Anterior cingulate cortex (tissue), 58 donors: ENCODE data around the gene PDE11A.
"Not testable (repeated sequence)": the region's sequence is repeated elsewhere in the genome, so short reads cannot be mapped to it uniquely, and the experiment has no call there.

Experiments
- DNase-seq, 58 donors: peaks; one replicate each; lab custom pipeline; 2025; lab: John Stamatoyannopoulos, UW

PDE11A gene

DNA sequence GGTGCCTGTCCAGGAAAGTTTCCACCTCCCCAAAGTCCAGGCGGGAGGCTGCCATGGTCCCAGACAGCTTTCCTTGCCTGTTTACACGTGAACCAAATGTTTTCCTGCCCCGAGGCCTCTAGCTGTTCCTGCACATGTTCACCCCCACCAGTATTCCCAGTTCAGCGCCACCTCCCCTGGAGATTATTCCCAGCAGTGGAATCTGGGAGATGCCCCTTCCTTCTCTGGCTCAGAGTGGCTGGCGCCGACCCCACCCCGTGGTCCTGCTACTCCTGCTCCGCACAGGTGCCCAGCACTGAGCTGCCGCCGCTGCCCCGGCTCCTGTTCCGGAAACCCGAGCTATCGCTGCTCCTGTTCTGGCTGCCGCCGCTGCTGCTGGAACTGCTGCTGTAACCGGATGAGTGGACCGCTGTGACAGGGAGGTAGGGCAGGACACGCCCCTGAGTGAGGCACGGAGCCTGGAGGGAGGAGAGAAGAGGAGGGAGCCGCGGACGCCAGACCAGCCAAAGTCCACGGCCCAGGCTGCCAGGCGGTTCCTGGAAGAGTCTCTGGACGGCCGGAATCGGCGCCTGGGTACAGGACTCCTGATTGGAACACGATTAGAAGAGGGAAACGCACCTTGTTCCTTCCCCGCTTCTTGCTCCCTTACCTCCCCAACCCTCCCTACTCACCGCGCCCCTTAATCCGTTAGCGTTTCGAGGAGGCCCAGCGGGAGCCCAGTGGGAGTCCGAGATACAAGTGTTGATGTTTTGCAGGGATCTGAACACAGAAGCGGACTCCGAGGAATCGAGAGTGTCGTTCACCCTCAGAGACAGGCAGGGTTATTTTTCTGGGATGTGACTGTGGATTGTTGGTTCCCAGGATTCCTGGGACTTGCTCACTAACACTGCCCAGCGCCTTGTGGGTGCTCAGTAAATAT is at the start of gene PDE11A:
Gene PDE11A, minus strand, starts transcription at position 395 of the 919 bp plus-strand sequence. Its CDS starts 340 bp downstream, at position 55.
- peak in 32 of 58 donors; percentile 1 to 36 (median 8) for DNase-seq

DNA sequence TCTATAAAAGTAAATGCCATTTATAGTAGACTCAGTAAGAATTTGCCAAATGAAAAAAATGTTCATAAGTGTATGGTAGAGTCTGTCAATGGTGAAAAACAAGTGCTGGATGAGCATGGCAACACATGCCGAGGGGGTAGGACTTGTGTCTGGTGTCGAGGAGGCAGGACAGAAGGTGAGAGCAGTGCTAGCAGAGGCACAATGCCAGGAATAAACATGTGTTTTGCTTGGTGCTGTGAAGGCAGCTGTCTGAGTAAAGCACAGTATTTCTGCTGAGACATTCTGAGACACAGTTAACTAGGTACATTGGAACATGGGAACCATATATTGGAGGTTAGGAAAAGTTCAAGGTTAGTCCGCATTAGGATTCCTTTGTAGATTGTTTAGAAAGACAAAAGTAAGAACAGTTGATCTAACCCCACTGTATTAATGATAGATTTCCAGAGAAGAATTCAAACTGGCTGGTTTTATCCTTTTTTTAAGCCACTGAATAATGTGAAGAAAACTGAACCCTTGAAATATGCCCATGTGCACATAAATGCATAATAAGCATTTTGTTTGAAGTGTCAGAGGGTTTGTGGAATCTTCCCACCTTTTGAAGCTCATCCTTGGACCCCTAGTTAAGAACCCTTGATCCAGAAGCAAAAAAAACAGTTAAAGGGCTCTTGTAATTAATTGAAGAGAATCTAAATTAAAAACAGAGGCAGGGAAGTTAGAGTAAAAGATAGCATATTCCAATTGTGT is 46.8 kb upstream of the PDE11A start:
- no peak for DNase-seq

DNA sequence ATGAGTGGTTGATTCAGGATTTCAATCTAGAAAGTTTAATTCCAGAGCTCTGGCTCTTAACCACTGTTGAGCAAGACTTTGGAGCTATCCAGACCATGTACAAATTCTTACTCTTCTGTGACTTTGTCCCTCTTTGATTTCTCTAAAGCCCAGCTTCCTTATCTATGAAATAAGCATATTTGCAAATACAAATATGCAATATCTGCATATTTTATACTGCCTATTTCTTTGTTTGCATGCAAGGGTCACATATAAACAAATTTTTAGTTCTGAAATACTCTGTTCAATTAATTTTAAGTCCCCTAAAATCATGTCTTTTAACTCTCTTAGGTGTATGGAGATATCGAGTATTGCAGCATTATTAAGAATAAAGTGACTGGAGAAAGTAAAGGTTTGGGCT is 45.1 kb upstream of the PDE11A start:
- DNase-seq = no peak

DNA sequence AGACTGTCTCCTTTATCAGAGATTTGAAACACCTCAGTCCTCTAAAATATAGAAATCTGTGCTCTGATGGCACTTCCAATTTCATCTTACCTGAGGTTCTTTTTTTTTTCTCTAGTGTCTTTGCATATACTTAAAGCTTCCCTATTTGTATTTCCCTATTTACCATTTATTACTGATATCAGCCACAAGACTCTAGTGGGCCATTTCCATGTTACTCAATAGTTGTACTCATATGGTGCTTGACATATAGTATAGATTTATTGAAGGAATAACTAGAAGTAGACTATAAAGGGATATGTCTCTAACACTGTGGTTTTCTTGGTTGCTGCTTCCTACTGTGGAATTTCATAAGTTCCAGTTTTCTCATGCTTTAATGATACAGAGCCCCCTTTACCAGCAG is 42.7 kb upstream of the PDE11A start:
- DNase-seq = no peak

DNA sequence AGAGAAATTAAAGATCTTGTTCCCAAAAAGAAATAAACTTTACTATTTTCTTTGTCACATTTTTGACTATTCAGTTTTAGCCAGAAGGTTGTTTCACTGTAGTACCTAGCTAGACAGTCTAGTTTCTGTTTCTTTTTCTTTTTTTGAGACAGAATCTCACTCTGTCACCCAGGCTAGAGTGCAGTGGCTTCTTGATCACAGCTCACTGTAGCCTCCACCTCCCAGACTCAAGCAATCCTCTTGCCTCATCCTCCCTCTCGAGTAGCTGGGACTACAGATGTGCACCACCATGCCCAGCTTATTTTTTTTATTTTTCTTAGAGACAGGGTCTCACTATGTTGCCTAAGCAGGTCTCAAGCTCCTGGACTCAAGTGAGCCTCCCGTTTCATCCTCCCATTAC is 41.9 kb upstream of the PDE11A start:
- DNase-seq = no peak

DNA sequence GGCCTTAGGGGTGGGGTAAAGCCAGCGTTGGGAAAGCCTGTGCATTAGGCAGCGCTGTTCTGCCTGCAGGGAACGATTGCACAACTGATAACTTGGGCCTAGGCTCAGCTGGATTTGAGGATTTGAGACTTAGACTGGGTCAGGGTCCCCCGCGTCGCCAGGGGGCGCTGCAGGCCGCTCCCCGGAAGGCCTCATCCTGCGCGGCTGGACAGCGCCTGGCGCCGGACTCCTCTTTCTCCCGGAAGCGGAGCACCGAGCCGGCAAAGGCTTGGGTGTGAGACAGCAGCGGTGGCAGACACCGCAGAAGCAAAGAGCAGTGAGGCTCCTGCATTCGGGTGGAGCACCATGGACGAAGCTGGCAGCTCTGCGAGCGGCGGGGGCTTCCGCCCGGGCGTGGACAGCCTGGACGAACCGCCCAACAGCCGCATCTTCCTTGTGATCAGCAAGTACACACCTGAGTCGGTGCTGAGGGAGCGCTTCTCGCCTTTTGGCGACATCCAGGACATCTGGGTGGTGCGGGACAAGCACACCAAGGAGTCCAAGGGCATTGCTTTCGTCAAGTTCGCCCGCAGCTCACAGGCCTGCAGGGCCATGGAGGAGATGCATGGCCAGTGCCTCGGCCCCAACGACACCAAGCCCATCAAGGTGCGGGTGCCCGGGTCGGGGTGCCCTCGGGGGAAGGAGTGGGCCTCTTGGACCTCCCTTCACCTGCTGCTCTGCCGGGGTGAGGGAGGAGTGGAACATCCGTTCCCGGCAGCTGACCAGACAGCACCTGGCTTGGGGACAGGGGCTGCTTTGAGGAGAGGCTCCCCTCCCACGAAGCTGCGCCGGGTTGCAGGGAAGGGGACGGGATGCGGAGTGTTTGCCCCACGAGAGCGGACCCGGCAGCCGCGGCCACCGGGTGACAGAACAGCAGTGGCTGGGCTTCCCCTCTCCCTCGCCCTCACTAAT is 39.9 kb upstream of the PDE11A start, which contains the start of gene RBM45:
Gene RBM45, plus strand, starts transcription at position 236 of the 951 bp plus-strand sequence. Its CDS starts 110 bp downstream, at position 346.
- peak; percentile 31 to 88 (median 76) for DNase-seq

DNA sequence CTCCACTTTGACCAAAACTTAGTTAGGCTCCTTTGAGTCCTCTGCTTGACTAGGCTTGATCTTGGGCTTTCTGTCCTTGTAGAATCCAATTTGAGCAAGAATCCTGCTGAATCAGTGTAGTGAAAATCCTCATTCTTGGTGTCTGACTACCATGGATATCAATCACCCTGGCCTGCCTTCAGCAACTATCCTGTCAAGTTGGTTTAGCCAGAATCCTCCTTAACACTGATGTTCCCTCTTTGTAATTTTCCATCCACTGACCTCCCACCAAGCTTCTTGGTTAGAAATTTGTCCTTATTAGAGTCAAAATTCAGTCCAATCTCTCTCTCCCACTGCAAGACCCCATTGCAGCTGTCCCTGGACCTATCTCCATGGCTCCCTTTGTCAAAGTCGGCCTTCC is 39.2 kb upstream of the PDE11A start:
- no peak for DNase-seq

DNA sequence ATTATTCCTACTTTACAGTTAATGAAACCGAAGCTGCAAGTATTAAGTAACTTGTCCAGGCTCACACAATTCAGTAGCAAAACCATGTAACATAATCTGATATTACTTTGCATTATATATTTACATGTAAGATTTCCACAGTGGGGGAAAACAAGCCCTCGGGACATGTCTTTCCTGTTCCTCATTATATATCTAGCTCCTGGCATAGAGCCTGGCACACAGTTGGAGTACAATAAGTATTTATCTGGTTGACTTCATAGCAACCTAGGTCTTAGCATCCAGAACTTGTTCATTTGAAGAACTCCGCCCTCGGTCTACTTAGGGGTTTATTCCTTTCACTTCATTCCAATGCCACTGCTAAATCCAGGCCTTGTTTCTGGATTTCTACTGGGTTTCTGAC is 38.1 kb upstream of the PDE11A start:
- no peak for DNase-seq

DNA sequence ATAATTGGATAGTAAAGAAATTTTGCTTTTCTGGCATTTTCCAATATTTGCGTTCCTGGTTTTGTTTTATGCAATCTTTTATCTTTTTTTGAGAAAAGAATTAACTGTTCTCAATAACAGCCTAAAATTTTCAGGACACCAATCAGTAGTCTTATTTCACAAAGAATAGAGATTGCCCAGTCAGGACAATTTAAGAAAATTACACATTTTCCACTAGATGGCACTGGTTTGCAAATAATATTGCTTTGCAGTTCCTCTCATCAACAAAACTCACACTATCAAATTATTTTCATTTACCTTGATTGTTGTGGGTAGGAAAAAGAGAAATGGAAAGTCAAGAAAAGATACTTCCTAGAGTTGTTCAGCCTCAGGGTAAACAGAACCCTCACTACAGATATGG is 37.2 kb upstream of the PDE11A start:
- peak in 2 of 58 donors; percentile 12 to 24 for DNase-seq

DNA sequence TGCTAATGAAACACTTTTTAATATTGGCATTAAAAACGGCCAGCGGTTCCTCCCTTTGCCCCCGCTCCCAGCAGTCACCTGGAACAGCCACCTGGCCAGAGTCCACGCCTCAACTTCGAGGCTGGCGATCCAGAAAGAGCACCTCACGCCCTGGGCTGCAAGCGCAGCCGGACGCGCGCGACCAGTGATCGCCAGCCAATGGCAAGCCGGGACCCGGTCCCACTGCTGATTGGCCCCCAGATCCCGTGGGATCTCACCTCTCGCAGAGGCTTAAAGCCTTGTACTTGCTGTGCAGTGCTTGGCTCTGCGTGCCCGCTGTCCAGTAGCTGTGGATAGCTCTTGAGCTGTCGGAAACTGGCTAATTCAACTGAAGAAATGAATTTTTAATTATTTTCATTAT is 35.6 kb upstream of the PDE11A start:
- no peak for DNase-seq

DNA sequence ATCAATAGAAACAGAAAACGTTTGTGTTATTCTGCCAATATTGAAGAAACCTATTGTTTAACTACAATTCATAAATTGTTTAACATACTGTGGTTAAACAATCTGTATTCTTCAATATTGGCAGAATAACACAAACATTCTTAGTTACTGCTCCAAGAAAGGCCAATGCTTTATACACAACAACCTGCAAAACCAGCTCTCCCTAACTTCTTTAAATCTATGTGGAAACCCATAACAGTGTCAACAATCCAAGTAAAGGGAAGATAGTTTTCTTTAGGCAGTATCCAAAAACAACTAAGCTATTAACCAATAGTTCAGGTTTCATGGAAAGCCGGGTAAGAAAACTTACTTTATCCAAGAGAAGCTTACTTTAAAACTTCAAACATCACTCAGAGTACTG is 33.5 kb upstream of the PDE11A start:
- no peak for DNase-seq

DNA sequence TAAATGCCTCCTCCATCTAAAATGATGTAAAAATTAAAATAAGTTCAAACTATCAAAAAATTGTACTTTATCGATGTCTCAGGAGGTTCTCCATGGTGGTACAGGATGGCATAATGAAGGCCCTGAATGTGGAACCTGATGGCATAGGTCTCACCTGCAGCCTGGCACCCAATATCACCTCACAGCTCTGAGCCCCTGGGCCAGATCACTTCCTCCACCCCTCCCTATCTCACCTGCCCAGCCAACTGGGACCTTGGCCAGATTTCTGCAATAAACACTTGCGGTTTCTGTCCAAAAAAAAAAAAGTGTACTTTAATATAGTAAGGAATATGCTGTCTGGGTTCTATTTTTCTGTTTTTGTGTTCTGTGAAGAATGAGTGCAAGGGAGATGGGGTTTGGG is 33.0 kb upstream of the PDE11A start:
- DNase-seq = no peak

DNA sequence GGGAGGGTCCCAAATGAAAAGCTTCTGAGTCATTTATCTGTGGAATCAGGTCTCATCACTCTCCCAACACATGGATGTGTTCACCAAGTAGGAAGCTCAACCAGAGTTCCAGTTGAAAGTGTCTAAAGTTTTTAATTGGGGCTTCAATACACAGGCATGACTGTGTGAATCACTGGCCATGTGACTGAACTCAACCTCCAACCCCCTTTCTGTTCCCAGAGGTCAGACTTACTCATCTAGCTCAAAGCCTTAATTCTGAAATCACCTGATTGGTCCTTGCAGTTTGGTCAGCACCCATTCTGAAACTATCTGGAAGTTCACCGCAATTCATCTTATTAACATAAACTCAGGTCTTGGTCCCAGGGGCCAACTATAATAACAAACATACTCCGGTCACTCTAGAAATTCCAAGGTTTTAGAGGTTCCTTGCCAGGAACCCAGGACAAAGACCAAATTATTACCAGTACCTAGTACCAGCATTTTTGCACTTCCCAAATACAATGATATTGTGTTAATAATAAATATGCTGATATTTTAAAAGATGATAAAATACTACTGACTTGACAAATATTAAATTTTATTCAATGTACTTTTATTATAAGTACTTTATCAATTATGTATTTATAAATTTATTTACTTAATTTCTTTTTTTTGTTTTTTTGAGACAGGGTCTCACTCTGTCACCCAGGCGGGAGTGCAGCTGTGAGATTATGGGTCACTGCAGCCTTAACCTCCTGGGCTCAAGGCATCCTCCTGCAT is 28.9 kb upstream of the PDE11A start:
- no peak for DNase-seq

DNA sequence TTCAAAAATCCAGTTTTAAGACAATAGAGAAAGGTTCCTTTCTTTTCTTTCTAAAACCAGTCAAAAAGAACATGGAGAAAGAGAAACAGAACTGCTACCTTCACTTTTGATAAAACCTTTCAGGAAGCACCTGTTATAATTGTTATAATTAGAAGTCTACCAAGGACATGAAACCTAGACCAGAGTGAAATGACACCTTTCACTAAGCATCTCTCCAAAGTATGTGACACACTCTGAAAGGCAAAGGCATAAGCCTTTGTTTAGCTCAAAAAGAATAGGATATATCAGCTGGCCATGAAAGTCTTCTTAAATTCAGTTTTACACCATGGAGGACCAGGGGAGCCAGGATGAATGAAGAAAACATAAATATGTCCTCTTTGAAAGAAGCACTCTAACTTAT is 20.9 kb upstream of the PDE11A start:
- DNase-seq = no peak

DNA sequence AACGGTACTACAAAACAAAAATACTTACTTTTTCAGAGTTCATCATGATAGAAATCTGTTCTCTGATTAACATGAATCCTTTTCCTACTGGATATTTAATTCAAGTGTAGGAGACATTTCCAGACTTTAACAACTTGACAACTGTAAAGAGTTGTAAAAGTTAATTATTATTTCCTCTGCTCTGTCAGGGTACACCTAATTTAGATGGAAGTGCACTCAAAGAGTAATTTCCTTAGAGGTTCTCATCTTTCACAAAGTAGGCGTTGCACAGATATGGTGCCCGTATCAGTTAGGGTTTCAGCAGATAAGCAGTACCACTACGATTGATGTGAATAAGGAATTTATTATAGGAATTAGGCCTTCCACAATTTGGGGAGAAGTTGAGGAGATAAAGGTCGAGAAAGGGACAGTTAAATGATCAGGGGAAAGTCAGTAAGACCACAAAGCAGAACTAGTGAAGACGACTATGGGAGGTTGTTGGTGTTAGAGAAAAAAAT is 16.2 kb upstream of the PDE11A start:
- DNase-seq = no peak

DNA sequence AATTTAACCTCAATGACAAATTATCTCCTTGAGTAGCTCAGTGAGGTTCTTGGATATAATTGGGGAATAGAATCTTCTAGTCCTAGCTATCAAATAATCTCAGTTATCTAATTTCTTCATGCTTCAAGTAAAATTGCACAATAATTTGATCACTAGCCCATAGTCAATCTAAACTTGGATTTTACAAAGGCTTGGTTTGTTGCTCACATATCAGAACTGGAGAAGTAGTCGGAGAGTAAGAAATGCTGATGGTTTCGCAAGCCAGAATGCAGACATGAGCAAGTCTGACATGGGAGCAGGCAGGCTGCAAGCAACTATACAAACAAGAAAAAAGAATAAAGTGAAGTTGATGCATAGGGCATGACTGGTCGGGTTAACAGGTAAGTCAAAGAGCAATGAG is 11.7 kb upstream of the PDE11A start:
- no peak for DNase-seq

DNA sequence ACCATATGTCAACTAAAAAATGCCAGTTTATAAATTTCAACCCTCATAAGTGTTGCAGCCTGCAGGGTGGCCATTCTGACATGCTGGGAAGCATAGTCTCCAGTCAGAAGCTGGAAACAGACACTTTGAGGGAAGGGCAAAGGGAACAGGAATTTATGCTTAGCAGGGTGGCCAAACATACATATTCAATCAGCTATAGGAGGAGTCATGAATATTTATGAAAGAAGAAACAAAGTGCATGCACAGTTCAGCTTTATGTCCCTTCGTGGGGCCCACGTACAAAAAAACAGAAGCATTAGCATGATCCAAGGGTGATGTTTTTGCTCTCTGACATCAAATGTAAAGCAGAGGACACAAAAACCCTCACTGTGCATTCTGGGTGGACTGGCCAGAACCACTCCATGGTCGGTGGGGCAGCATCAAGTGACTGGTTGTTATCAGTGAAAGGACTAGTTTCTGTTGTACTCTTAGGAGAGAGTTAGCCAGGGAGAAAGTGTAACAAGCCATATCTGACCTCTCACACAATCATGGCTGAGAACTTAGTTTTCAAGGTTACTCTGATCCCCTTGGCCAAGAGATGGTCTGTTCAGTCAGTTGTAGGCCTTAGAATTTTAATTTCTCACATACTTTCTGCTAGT is 9.9 kb upstream of the PDE11A start:
- DNase-seq = no peak

DNA sequence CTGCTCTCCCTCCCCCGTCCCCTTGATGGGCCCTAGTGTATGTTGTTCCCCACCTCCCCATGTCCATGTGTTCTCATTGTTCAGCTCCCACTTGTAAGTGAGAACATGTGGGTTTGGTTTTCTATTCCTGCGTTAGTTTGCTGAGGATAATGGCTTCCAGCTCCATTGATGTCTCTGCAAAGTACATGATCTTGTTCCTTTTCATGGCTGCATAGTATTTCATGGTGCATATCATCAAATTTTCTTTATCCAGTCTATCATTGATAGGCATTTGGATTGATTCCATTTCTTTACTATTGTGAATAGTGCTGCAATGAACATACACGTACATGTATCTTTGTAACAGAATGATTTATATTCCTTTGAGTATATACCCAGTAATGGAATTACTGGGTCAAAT is 6.7 kb upstream of the PDE11A start:
- DNase-seq = not testable (repeated sequence)

DNA sequence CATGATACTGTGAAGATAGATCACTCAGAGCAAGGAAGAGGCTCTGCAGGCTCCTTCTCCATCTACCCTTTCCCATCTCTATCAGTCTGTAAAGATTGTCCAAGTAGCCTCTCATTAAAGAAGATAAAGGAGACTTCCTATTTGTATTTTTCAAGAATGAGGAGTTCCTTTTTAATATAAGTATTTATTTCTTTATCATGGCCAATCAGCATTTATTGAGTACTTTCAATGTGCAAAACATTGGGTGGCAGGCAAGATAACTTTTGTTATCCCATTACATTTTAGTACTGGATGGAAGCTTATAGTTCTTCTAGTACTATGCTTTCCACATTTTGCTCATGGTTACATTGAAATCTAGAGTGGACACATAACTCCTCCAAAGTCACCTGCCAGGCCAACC is 3.6 kb upstream of the PDE11A start:
- DNase-seq = no peak
